ENCODE results near the gene NFATC2IP. TPM values are rescaled to one million over a fixed set of nuclear protein-coding genes. Genes with fewer than 3 reads are reported as not detected.

NFATC2IP gene
- total and polyA plus RNA-seq, 2 of the 13 experiments (the other 11 are each of a cell fraction or from before 2014, with no cell fraction given), result 32.1 to 48.5 TPM

DNA sequence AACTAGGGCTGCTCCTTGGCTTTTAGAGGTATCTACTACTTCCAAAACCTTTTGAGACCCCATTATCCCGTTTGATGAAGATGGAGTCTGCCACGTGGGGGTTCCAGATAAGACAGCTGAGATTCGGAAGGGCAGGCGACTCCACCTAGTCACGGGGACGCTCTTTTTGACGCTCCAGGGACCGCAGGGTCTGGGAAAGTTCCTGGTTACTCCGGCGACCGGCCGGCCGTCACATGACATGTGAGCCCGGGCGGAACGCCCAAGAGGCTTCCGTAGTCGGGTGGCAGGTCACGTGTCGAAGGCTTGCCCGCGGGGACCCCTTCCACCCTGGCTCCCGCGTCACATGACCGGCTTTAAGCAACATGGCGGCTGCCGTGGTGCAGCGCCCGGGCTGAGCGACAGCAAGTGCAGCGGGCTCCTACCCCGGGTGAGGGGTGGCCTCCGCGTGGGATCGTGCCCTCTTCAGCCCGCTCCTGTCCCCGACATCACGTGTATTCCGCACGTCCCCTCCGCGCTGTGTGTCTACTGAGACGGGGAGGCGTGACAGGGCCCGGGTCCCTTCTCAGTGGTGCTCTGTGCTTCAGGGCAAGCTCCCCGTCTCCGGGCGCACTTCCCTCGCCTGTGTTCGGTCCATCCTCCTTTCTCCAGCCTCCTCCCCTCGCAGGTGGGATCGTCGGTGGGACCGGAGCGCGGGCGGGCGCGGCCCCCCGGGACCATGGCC, 23.9 kb downstream of the NFATC2IP start, which contains the start of gene SPNS1 (continued):
- TF ChIP-seq TIGD3 (CRISPR knock-in tag; IDR thresholded peaks at IDR 0.05; ENCODE audit: borderline replicate concordance) (no peak; the same call in 1 of the 2 replicates), IRF2 (CRISPR knock-in tag; IDR thresholded peaks at IDR 0.05) (peak; percentile 90), KDM6A (CRISPR knock-in tag; IDR thresholded peaks at IDR 0.05; ENCODE audit: low read depth) (no peak), ARNT2 (CRISPR knock-in tag; IDR thresholded peaks at IDR 0.05; ENCODE audit: low read depth) (peak; percentile 77), ZUFSP (CRISPR knock-in tag; IDR thresholded peaks at IDR 0.05; ENCODE audit: borderline replicate concordance) (no peak), NPAS2 (CRISPR knock-in tag; IDR thresholded peaks at IDR 0.05; ENCODE audit: borderline replicate concordance) (no peak), BRD4 (CRISPR knock-in tag; IDR thresholded peaks at IDR 0.05) (peak; percentile 92), MAZ (IDR thresholded peaks at IDR 0.05; ENCODE audit: borderline replicate concordance, low read depth, low read length) (peak; percentile 52; the same call in 1 of the 2 replicates), MAZ (CRISPR knock-in tag; IDR thresholded peaks at IDR 0.05; ENCODE audit: low read depth) (peak; percentile 93), ZNF232 (CRISPR knock-in tag; IDR thresholded peaks at IDR 0.05; ENCODE audit: borderline replicate concordance) (peak; percentile 86; the same call in 1 of the 2 replicates), KLF15 (CRISPR knock-in tag; IDR thresholded peaks at IDR 0.05; ENCODE audit: borderline replicate concordance) (peak; percentile 89), ZNF337 (CRISPR knock-in tag; IDR thresholded peaks at IDR 0.05; ENCODE audit: borderline replicate concordance, low read depth) (peak; percentile 95; the same call in 1 of the 2 replicates), TARDBP (CRISPR knock-in tag; IDR thresholded peaks at IDR 0.05) (peak; percentile 90), MED1 (CRISPR knock-in tag; IDR thresholded peaks at IDR 0.05) (peak; percentile 88), MAF1 (CRISPR knock-in tag; IDR thresholded peaks at IDR 0.05; ENCODE audit: borderline replicate concordance) (peak; percentile 93; the same call in 1 of the 2 replicates), ATAD3A (CRISPR knock-in tag; IDR thresholded peaks at IDR 0.05) (0 out of 2 replicates have a peak, but pooled peaks have one; percentile 19), PHF5A (CRISPR knock-in tag; IDR thresholded peaks at IDR 0.05; ENCODE audit: low read depth, unreplicated experiment) (peak; percentile 59), ZNF768 (CRISPR knock-in tag; IDR thresholded peaks at IDR 0.05) (peak; percentile 75), AGO1 (IDR thresholded peaks at IDR 0.05; ENCODE audit: low read depth, low read length, poor library complexity, severe bottlenecking) (peak; percentile 60), ZNF598 (CRISPR knock-in tag; IDR thresholded peaks at IDR 0.05; ENCODE audit: borderline replicate concordance) (peak; percentile 95), HCFC1 (IDR thresholded peaks at IDR 0.05; ENCODE audit: low read depth, low read length) (peak; percentile 77), KDM5B (CRISPR knock-in tag; IDR thresholded peaks at IDR 0.05; ENCODE audit: borderline replicate concordance) (peak; percentile 93), NR2C2 (CRISPR knock-in tag; IDR thresholded peaks at IDR 0.05; ENCODE audit: borderline replicate concordance) (peak; percentile 94)
- TF ChIP-seq, protein P1, sequence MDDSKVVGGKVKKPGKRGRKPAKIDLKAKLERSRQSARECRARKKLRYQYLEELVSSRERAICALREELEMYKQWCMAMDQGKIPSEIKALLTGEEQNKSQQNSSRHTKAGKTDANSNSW (CRISPR knock-in tag; IDR thresholded peaks at IDR 0.05; ENCODE audit: borderline replicate concordance), result no peak; the same call in 1 of the 2 replicates
- TF ChIP-seq, protein P2, sequence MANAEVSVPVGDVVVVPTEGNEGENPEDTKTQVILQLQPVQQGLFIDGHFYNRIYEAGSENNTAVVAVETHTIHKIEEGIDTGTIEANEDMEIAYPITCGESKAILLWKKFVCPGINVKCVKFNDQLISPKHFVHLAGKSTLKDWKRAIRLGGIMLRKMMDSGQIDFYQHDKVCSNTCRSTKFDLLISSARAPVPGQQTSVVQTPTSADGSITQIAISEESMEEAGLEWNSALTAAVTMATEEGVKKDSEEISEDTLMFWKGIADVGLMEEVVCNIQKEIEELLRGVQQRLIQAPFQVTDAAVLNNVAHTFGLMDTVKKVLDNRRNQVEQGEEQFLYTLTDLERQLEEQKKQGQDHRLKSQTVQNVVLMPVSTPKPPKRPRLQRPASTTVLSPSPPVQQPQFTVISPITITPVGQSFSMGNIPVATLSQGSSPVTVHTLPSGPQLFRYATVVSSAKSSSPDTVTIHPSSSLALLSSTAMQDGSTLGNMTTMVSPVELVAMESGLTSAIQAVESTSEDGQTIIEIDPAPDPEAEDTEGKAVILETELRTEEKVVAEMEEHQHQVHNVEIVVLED (CRISPR knock-in tag; IDR thresholded peaks at IDR 0.05; ENCODE audit: borderline replicate concordance), result peak; percentile 87; the same call in 1 of the 2 replicates

All from HepG2 (cell line).